HUDEP-2 (cell line): ENCODE data around the gene SLC35E2B.
A peak's percentile ranks its signal among the peaks of the same experiment; 100 is the strongest.

Experiments used
- DNase-seq, 76 experiments: peaks; one replicate each; lab custom pipeline; 2025; ENCODE audit not compliant: unreplicated experiment in 76 of 76; lab: John Stamatoyannopoulos, UW

The SLC35E2B gene

GRCh38 chr1:1615256-1616044, 77.1 kb downstream of the SLC35E2B start, which contains the start of gene MIB2:
Gene MIB2 (plus strand): TSS chr1:1615500. CDS start chr1:1623453, 7,953 bp downstream.
- peak in 75 of 76 experiments; percentile 24 to 98 (median 95) for DNase-seq

GRCh38 chr1:1614954-1615255, 77.7 kb downstream of the SLC35E2B start:
- DNase-seq = no peak

GRCh38 chr1:1614204-1614953, 78.2 kb downstream of the SLC35E2B start:
- DNase-seq = peak in 72 of 76 experiments; percentile 19 to 80 (median 56)

- no peak for DNase-seq
Measured at GRCh38 chr1:1613509-1614082, 79.0 kb downstream of the SLC35E2B start.

DNA sequence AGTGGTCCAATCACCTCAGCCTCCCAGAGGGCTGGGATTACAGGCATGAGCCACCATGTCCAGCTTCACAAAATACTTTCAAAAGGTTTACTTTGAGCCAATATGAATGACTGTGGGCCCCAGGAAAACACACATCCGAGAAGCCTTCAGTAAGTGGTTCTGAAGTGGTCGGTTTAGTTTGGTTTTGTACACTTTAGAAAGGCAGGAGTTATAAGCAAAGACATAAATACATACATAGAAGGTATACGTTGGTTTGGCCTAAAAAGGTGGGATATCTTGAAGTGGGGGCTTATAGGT, 80.5 kb downstream of the SLC35E2B start:
- DNase-seq = no peak

DNA sequence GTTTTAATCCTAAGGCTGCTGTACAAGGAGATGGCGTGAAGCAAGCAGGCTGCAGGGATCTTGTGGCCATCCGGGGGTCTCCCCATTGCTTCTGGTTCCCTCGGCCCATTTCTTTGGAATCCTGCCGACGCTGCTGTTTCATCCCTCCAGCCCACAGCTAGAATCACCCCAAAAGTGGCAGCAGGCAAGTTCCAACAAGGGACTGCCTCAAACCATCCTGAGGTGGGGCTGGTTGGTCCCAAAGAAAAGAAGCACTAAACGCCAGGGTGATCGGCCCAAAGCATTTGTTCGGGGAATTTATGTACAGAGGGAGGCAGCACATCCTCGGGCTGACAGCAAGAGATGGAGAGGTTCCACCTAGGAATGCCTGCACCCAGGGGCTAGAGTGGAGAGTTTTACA, 81.8 kb downstream of the SLC35E2B start:
- DNase-seq = no peak

DNA sequence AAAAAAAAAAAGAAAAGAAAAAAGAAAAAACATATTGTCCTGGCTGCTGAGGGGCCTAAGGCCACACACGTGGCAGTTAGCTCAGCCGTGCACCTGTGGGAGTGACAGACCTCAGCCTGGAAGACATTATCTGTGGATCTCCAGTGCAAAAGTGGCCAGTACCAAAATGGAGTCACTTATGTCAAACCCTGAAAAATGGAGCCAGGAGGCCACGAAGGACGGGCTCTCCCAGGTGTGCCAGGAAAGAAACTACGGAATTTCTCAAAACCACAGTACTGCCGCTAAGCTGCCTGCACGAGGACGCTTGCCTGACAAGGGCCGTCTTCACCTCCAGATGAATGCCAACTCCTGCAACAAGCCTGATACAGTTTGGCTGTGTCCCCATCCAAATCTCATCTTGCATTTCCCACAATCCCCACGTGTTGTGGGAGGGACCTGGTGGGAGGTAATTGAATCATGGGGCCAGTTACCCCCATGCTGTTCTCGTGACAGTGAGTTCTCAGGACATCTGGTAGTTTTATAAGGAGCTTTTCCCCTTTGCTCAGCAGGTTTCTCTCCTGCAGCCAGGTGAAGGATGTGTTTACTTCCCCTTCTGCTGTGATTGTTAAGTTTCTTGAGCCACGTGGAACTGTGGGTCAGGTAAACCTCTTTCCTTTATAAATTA, 82.6 kb downstream of the SLC35E2B start:
- DNase-seq = no peak
